ENCODE results near the gene FCHSD1.

Gene FCHSD1

GRCh38 chr5:141602606-141603005, 48.6 kb downstream of the FCHSD1 start:
- Histone ChIP-seq H3K27ac (no peak overlapping the region), H3K27me3 (replicated peaks) (no peaks in the 10 kb centered on the region), H3K4me3 (ENCODE audit: low read depth, low read length) (no peak overlapping the region), H3K36me3 (replicated peaks) (no peaks in the 10 kb centered on the region)
- no peak for DNase-seq
- in situ Hi-C loops (cut with HindIII; ENCODE audit: low pct_ligation_motif_present, low sequenced_read_pairs) = no loop called here
- TF ChIP-seq CTCF (IDR thresholded peaks at IDR 0.05; ENCODE audit: low read depth, low read length, missing control alignments) = no peak

- DNase-seq = no peak
- Histone ChIP-seq H3K27me3 (replicated peaks) (no peaks in the 10 kb centered on the region), H3K4me3 (ENCODE audit: low read depth, low read length) (no peak overlapping the region), H3K36me3 (replicated peaks) (no peaks in the 10 kb centered on the region), H3K27ac (no peak overlapping the region)
- TF ChIP-seq CTCF (IDR thresholded peaks at IDR 0.05; ENCODE audit: low read depth, low read length, missing control alignments) = no peak
- in situ Hi-C loops (cut with HindIII; ENCODE audit: low pct_ligation_motif_present, low sequenced_read_pairs) = no loop called here
Observed at GRCh38 chr5:141598391-141599345, 52.5 kb downstream of the FCHSD1 start.

DNA sequence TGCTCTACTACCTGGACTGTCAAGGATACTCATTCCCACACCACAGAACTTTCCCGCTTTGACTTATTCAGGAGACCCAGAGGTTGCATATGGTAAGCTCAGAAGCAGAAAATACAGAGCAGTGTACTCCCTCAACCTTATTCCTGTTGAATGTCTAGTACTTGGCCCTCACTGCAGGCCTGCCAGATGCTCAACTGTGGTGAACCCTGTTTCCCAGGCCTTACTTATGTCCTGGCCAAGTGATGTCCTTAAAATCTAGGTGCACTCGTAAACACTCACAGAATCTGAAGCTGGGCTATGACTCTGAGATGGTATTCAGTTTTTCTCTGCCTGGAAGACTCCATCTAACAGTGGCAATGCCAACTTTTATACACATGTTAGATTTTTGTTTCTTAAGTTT, 53.4 kb downstream of the FCHSD1 start:
- no peak for TF ChIP-seq CTCF (IDR thresholded peaks at IDR 0.05; ENCODE audit: low read depth, low read length, missing control alignments)

GRCh38 chr5:141597394-141597793, 53.8 kb downstream of the FCHSD1 start:
- in situ Hi-C loops (cut with HindIII; ENCODE audit: low pct_ligation_motif_present, low sequenced_read_pairs) = no loop called here
- Histone ChIP-seq H3K27me3 (replicated peaks) (no peaks in the 10 kb centered on the region), H3K27ac (no peak overlapping the region), H3K36me3 (replicated peaks) (no peaks in the 10 kb centered on the region), H3K4me3 (ENCODE audit: low read depth, low read length) (no peak overlapping the region)
- DNase-seq = no peak
- no peak for TF ChIP-seq CTCF (IDR thresholded peaks at IDR 0.05; ENCODE audit: low read depth, low read length, missing control alignments)

More for the DNA sequence above, 53.4 kb downstream of the FCHSD1 start:
- Histone ChIP-seq H3K27ac (no peak overlapping the region), H3K36me3 (replicated peaks) (no peaks in the 10 kb centered on the region), H3K4me3 (ENCODE audit: low read depth, low read length) (no peak overlapping the region), H3K27me3 (replicated peaks) (no peaks in the 10 kb centered on the region)
- in situ Hi-C loops (cut with HindIII; ENCODE audit: low pct_ligation_motif_present, low sequenced_read_pairs) = no loop called here
- DNase-seq = no peak

DNA sequence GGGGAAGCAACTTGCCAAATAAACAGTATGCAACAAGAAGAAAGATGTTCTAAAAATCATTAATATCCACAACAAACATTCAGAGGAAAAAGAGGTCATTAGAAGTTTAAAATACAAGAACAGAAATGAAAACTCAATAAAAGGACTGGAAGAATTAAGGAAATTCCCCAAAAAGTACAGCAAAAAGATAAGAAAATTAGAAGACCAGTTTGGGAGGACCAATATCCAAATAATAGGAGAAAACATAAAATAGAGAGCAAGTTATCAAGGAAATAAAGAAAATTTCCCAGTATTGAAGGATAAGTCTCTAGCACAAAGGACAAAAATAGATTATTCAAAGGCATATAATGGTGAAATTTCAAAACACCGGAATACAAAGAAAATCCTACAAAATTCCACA, 54.4 kb downstream of the FCHSD1 start:
- no peak for DNase-seq
- in situ Hi-C loops (cut with HindIII; ENCODE audit: low pct_ligation_motif_present, low sequenced_read_pairs) = no loop called here
- H3K4me3 ChIP-seq (ENCODE audit: low read depth, low read length) = no peak overlapping the region
- H3K36me3 ChIP-seq (replicated peaks) = no peaks in the 10 kb centered on the region
- H3K27ac ChIP-seq = no peak overlapping the region
- no peak for TF ChIP-seq CTCF (IDR thresholded peaks at IDR 0.05; ENCODE audit: low read depth, low read length, missing control alignments)
- H3K27me3 ChIP-seq (replicated peaks) = no peaks in the 10 kb centered on the region
